Measurements from ENCODE around the gene RPL28.
A peak's percentile ranks its signal among the peaks of the same experiment; 100 is the strongest.

RPL28 gene

DNA sequence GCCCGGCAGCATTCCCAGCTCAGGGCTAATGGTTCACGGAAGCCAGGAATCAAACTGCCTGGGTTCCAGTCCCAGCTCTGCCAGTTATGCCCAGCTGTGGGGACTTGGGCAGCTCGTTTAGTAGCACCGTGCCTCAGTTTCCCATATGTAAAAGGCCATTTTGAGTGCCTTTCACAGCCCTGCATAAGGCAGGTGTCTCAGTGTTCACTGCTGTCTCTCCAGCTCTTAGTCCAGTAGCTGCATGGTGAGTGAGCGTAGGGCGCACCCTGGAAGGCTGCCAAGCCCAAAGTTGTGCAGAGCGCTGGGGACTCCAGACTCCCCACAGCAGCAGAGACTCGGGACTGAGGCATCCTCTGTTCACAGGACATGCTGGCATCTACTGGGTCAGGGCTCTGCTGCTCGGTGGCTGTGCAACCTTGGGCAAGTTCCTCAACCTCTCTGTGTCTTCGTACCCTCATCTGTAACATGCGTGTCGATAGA is 5.5 kb downstream of the RPL28 start:
- Histone ChIP-seq H3K36me3 (ENCODE audit: control insufficient read depth in 2 of 2, insufficient read depth in 1 of 2, low read length in 2 of 2) (peaks cover 8 to 59% of the 10 kb centered on the region in 2 experiments), H3K27ac (ENCODE audit: extremely low read depth, low read depth, low read length) (no peak overlapping the region), H3K4me1 (ENCODE audit: control insufficient read depth, insufficient read depth, low read length) (peaks cover 25% of the 10 kb centered on the region), H3K9me3 (ENCODE audit: control insufficient read depth, insufficient read depth, low read depth, low read length) (no peaks in the 10 kb centered on the region), H3K4me3 (ENCODE audit: low read depth, low read length) (no peak overlapping the region)
- ChIA-PET POLR2A (interaction anchor here (0.9 to 7.3 kb wide), 7 partner anchors 9 to 132 kb away, joined by 3 to 78 read pairs (median 15); partner anchors contain the start of genes KMT5C and UBE2S), CTCF (interaction anchor here (4.4 kb wide), 1 partner anchor 89 kb away, joined by 20 read pairs; no protein-coding TSS in a partner anchor)
- TF ChIP-seq SETDB1 (IDR thresholded peaks at IDR 0.05; ENCODE audit: insufficient read length, low read length) (no peak), HOXD13 (CRISPR knock-in tag; IDR thresholded peaks at IDR 0.05; ENCODE audit: borderline replicate concordance) (0 out of 2 replicates have a peak, but pooled peaks have one; percentile 34), ZNF768 (tag by site-specific recombination; IDR thresholded peaks at IDR 0.05) (peak; percentile 97), ZNF140 (tag by site-specific recombination; IDR thresholded peaks at IDR 0.05) (peak; percentile 43; the same call in 1 of the 2 replicates), KLF8 (tag by site-specific recombination; IDR thresholded peaks at IDR 0.05) (0 out of 2 replicates have a peak, but pooled peaks have one; percentile 8)

DNA sequence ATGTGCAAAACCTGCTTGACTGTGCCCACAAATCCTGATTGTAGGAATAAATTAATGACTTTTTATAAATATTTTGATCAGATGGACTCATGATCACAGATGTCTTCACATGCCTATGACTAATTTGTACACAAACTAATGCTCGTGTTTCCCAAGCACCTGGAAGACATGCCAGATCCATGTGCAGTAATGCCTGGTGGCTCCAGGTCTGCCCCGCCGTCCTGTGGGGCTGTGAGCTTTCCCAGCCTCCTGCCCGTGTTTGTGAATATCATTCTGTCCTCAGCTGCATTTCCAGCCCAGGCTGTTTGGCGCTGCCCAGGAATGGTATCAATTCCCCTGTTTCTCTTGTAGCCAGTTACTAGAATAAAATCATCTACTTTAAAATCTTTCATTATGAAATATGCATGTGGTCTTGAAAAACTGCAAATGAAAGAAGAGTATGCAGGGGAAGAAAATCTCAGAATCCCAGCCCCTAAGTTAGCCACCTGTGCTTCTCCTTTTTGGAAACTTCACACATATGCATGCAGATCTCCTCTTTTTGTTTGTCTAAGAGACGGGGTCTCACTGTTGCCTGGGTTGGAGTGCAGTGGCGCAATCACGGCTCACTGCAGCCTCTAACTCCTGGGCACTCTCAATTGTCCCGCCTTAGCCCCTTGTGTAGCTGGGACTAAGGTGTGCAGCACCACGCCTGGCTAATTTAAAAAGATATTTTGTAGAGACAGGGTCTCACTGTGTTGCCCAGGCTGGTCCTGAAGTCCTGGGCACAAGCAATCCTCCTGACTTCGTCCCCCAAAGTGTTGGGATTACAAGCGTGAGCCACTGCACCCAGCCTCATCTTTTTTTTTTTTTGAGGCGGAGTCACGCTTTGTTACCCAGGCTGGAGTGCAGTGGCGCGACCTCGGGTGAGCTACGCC is 6.2 kb downstream of the RPL28 start:
- H3K9me3 ChIP-seq (ENCODE audit: control insufficient read depth, insufficient read depth, low read depth, low read length), result no peaks in the 10 kb centered on the region
- H3K4me3 ChIP-seq (ENCODE audit: low read depth, low read length), result no peak overlapping the region
- H3K36me3 ChIP-seq (ENCODE audit: control insufficient read depth in 2 of 2, insufficient read depth in 1 of 2, low read length in 2 of 2), result peaks cover 8 to 52% of the 10 kb centered on the region in 2 experiments
- H3K27ac ChIP-seq (ENCODE audit: extremely low read depth, low read depth, low read length), result no peak overlapping the region
- CTCF ChIA-PET, result interaction anchor here (0.5 to 3.9 kb wide), 3 partner anchors 63 to 140 kb away, joined by 3 to 14 read pairs (median 4); no protein-coding TSS in a partner anchor
- TF ChIP-seq ZNF600 (tag by site-specific recombination; IDR thresholded peaks at IDR 0.05) (no peak), ZNF121 (tag by site-specific recombination; IDR thresholded peaks at IDR 0.05) (peak; percentile 72)
- POLR2A ChIA-PET, result interaction anchor here (0.9 to 7.3 kb wide), 9 partner anchors 8 to 112 kb away, joined by 3 to 78 read pairs (median 15); partner anchors contain the start of genes KMT5C and UBE2S
- H3K4me1 ChIP-seq (ENCODE audit: control insufficient read depth, insufficient read depth, low read length), result peaks cover 24% of the 10 kb centered on the region

DNA sequence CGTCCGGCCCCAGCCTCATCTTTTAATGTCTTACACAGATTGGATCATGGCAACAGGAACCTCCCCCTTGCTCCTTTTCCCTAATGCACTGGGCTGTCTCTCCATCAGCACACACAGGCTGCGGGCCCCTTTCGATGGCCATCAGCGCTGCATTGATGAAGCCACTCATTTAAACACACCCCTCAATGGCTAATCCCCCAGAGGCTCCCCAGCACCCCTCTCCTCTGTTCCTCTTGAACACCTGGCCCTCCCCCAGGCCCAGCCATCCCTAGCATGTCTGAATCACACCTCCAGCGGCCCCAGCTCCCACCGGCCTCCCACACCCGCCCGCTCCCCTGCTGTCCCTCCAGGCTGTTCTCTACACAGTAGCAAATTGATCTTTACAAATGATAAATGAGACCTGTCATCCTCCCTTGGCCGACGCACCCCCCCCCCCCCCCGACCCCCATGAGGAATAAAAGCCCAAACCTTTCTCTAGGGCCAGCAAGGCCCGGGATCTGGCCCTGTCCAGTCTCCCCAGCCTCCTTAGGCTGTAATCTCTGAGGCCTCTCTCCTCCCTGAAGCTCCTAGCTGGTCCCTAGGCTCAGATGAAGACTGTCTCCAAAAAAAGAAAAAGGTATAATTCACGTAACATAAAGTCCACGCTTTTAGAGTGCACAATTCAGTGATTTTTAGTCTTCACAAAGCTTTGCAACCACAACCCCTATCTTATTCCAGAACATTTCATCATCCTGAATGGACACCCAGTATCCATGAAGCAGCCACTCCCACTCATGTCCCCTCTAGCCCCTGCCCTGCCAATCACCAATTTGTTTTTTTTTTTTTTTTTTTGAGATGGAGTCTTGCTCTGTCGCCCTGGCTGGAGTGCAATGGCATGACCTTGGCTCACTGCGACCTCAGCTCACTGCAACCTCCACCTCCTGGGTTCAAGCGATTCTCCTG is 7.4 kb downstream of the RPL28 start:
- Histone ChIP-seq H3K9me3 (ENCODE audit: control insufficient read depth, insufficient read depth, low read depth, low read length) (no peaks in the 10 kb centered on the region), H3K27ac (ENCODE audit: extremely low read depth, low read depth, low read length) (no peak overlapping the region), H3K4me3 (ENCODE audit: low read depth, low read length) (no peak overlapping the region), H3K36me3 (ENCODE audit: control insufficient read depth in 2 of 2, insufficient read depth in 1 of 2, low read length in 2 of 2) (peaks cover 8 to 40% of the 10 kb centered on the region in 2 experiments), H3K4me1 (ENCODE audit: control insufficient read depth, insufficient read depth, low read length) (peaks cover 19% of the 10 kb centered on the region)
- ChIA-PET POLR2A (interaction anchor here (0.6 to 3.6 kb wide), 11 partner anchors 10 to 209 kb away, joined by 3 to 37 read pairs (median 5); partner anchors contain the start of genes KMT5C, NAT14 and UBE2S), CTCF (interaction anchor here (0.5 to 3.9 kb wide), 4 partner anchors 25 to 213 kb away, joined by 3 to 14 read pairs (median 6); no protein-coding TSS in a partner anchor)
- TF ChIP-seq ZNF366 (tag by site-specific recombination; conservative IDR thresholded peaks at IDR 0.05) (no peak), SCRT1 (tag by site-specific recombination; IDR thresholded peaks at IDR 0.05; ENCODE audit: borderline replicate concordance) (no peak), ZNF837 (tag by site-specific recombination; IDR thresholded peaks at IDR 0.05) (no peak), YY2 (tag by site-specific recombination; IDR thresholded peaks at IDR 0.05) (no peak), WT1 (tag by site-specific recombination; IDR thresholded peaks at IDR 0.05) (no peak), ZNF792 (tag by site-specific recombination; IDR thresholded peaks at IDR 0.05) (no peak), ZNF391 (tag by site-specific recombination; IDR thresholded peaks at IDR 0.05; ENCODE audit: borderline replicate concordance, low read depth) (no peak), ZNF626 (tag by site-specific recombination; IDR thresholded peaks at IDR 0.05) (no peak), ZIC2 (tag by site-specific recombination; IDR thresholded peaks at IDR 0.05) (peak; percentile 26; the same call in 1 of the 2 replicates), KLF9 (tag by site-specific recombination; IDR thresholded peaks at IDR 0.05; ENCODE audit: low read depth) (0 out of 2 replicates have a peak, but pooled peaks have one; percentile 12), BCL11B (tag by site-specific recombination; IDR thresholded peaks at IDR 0.05; ENCODE audit: low read depth) (peak; percentile 55; the same call in 1 of the 2 replicates), ZFHX2 (tag by site-specific recombination; conservative IDR thresholded peaks at IDR 0.05) (peak; percentile 72), ZNF785 (tag by site-specific recombination; IDR thresholded peaks at IDR 0.05) (no peak), GLIS1 (tag by site-specific recombination; IDR thresholded peaks at IDR 0.05) (peak; percentile 77), GLIS2 (tag by site-specific recombination; IDR thresholded peaks at IDR 0.05) (no peak), EGR2 (tag by site-specific recombination; IDR thresholded peaks at IDR 0.05; ENCODE audit: low read depth) (peak; percentile 73; the same call in 1 of the 2 replicates), ZNF600 (tag by site-specific recombination; IDR thresholded peaks at IDR 0.05) (peak; percentile 44; the same call in 1 of the 2 replicates), ZNF140 (tag by site-specific recombination; IDR thresholded peaks at IDR 0.05) (no peak)
- TF ChIP-seq, protein P1, sequence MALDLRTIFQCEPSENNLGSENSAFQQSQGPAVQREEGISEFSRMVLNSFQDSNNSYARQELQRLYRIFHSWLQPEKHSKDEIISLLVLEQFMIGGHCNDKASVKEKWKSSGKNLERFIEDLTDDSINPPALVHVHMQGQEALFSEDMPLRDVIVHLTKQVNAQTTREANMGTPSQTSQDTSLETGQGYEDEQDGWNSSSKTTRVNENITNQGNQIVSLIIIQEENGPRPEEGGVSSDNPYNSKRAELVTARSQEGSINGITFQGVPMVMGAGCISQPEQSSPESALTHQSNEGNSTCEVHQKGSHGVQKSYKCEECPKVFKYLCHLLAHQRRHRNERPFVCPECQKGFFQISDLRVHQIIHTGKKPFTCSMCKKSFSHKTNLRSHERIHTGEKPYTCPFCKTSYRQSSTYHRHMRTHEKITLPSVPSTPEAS (tag by site-specific recombination; IDR thresholded peaks at IDR 0.05), result no peak
- TF ChIP-seq, protein P2, sequence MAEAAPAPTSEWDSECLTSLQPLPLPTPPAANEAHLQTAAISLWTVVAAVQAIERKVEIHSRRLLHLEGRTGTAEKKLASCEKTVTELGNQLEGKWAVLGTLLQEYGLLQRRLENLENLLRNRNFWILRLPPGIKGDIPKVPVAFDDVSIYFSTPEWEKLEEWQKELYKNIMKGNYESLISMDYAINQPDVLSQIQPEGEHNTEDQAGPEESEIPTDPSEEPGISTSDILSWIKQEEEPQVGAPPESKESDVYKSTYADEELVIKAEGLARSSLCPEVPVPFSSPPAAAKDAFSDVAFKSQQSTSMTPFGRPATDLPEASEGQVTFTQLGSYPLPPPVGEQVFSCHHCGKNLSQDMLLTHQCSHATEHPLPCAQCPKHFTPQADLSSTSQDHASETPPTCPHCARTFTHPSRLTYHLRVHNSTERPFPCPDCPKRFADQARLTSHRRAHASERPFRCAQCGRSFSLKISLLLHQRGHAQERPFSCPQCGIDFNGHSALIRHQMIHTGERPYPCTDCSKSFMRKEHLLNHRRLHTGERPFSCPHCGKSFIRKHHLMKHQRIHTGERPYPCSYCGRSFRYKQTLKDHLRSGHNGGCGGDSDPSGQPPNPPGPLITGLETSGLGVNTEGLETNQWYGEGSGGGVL (tag by site-specific recombination; IDR thresholded peaks at IDR 0.05), result no peak
